GM19395 (cell line): Measurements from ENCODE around the gene ACOX2.

ENCODE experiments used
- ATAC-seq: cut with Tn5 transposase; IDR thresholded peaks from one replicate; pipeline ENCODE4 v1.9.1; 2021; ENCODE audit warnings: mild to moderate bottlenecking, moderate library complexity; ENCODE audit not compliant: unreplicated experiment

The ACOX2 gene

GRCh38 chr3:58567251-58567515 lies 30.2 kb upstream of the ACOX2 start:
- no peak for ATAC-seq

GRCh38 chr3:58566398-58567250 lies 29.6 kb upstream of the ACOX2 start:
- no peak for ATAC-seq

- no peak for ATAC-seq
Observed at GRCh38 chr3:58565621-58566397, 28.8 kb upstream of the ACOX2 start.

GRCh38 chr3:58564456-58565160 lies 27.6 kb upstream of the ACOX2 start:
- ATAC-seq = no peak

GRCh38 chr3:58564054-58564453 lies 27.1 kb upstream of the ACOX2 start:
- ATAC-seq = no peak

- ATAC-seq = no peak
Observed at GRCh38 chr3:58563386-58564035, 26.5 kb upstream of the ACOX2 start.

GRCh38 chr3:58562498-58562897 lies 25.5 kb upstream of the ACOX2 start:
- no peak for ATAC-seq

- no peak for ATAC-seq
Observed at GRCh38 chr3:58560771-58561311, 23.9 kb upstream of the ACOX2 start.

- no peak for ATAC-seq
Observed at GRCh38 chr3:58559586-58559985, 22.6 kb upstream of the ACOX2 start.

GRCh38 chr3:58557491-58557890 lies 20.5 kb upstream of the ACOX2 start:
- no peak for ATAC-seq

GRCh38 chr3:58556761-58557221 lies 19.8 kb upstream of the ACOX2 start:
- no peak for ATAC-seq

GRCh38 chr3:58556001-58556400 lies 19.0 kb upstream of the ACOX2 start:
- no peak for ATAC-seq

- no peak for ATAC-seq
Observed at GRCh38 chr3:58555203-58555602, 18.2 kb upstream of the ACOX2 start.

GRCh38 chr3:58553003-58553402 lies 16.0 kb upstream of the ACOX2 start:
- no peak for ATAC-seq

- ATAC-seq = no peak
Observed at GRCh38 chr3:58551636-58552180, 14.7 kb upstream of the ACOX2 start.

- ATAC-seq = no peak
Observed at GRCh38 chr3:58544541-58544940, 7.6 kb upstream of the ACOX2 start.

GRCh38 chr3:58540176-58540858 lies 3.3 kb upstream of the ACOX2 start:
- ATAC-seq = no peak

- no peak for ATAC-seq
Observed at GRCh38 chr3:58539626-58540025, 2.6 kb upstream of the ACOX2 start.

- ATAC-seq = no peak
Observed at GRCh38 chr3:58537412-58538301, 667 bp upstream of the ACOX2 start.
